Fibroblast of lung (primary cell): ENCODE results near the gene ITM2B. TPM values are rescaled to one million over a fixed set of nuclear protein-coding genes. Genes with fewer than 3 reads are reported as not detected.
A peak's percentile ranks its signal among the peaks of the same experiment; 100 is the strongest.

Source experiments
- DNase-seq, 2 donors: peaks; one replicate each; pipeline versions ENCODE4 v3.0.0 to v3.0.0-alpha.2; 2010; ENCODE audit warnings: low read depth in 2 of 2
- H2AFZ ChIP-seq: 2 replicates; pipeline ENCODE4 v1.5.1; 2012; ENCODE audit warnings: low read length, control low read depth, inconsistent platforms
- H3K27ac ChIP-seq: 2 replicates; pipeline ENCODE4 v1.5.1; 2011; ENCODE audit warnings: low read length, control low read depth; ENCODE audit not compliant: insufficient read depth
- H3K27me3 ChIP-seq: 2 replicates; pipeline ENCODE4 v1.5.1; 2011; ENCODE audit warnings: mild to moderate bottlenecking, low read length; ENCODE audit not compliant: control insufficient read depth, insufficient read depth
- H3K36me3 ChIP-seq: 2 replicates; pipeline ENCODE4 v1.5.1; 2011; ENCODE audit warnings: low read length; ENCODE audit not compliant: control insufficient read depth, insufficient read depth
- H3K4me1 ChIP-seq: 2 replicates; pipeline ENCODE4 v1.5.1; 2011; ENCODE audit warnings: low read length; ENCODE audit not compliant: control insufficient read depth, insufficient read depth; ENCODE audit errors: extremely low read depth
- H3K4me2 ChIP-seq: 2 replicates; pipeline ENCODE4 v1.5.1; 2011; ENCODE audit warnings: low read length, control low read depth; ENCODE audit not compliant: insufficient read depth; ENCODE audit errors: extremely low read depth
- H3K4me3 ChIP-seq, 4 experiments: fragments of 200-600 bp in 1 of 4; sonication (generic) in 1 of 4; replicated peaks in 1 of 4; 2 replicates each; pipeline ENCODE4 v1.5.1; 2011 to 2016; ENCODE audit warnings: low read length in 4 of 4, low read depth in 3 of 4, mild to moderate bottlenecking in 3 of 4, control low read depth in 2 of 4, inconsistent platforms in 1 of 4, mixed read lengths in 1 of 4; ENCODE audit not compliant: insufficient read depth in 1 of 4; ENCODE audit errors: control extremely low read depth in 1 of 4
- H3K79me2 ChIP-seq: 2 replicates; pipeline ENCODE4 v1.5.1; 2012; ENCODE audit warnings: mild to moderate bottlenecking, low read length, inconsistent platforms; ENCODE audit not compliant: control insufficient read depth, insufficient read depth
- H3K9ac ChIP-seq: 2 replicates; pipeline ENCODE4 v1.5.1; 2011; ENCODE audit warnings: mild to moderate bottlenecking, low read length, control low read depth; ENCODE audit not compliant: insufficient read depth
- H3K9me3 ChIP-seq: 2 replicates; pipeline ENCODE4 v1.5.1; 2012; ENCODE audit warnings: low read depth, low read length; ENCODE audit not compliant: control insufficient read depth, insufficient read depth
- H4K20me1 ChIP-seq: 2 replicates; pipeline ENCODE4 v1.5.1; 2011; ENCODE audit warnings: low read length; ENCODE audit not compliant: control insufficient read depth, insufficient read depth; ENCODE audit errors: extremely low read depth
- CTCF ChIP-seq, 2 donors: IDR thresholded peaks in 1 of 2; conservative IDR thresholded peaks in 1 of 2; 1 replicate in 1 of 2; 2 replicates in 1 of 2; pipeline ENCODE4 v1.5.1; 2011 to 2012; ENCODE audit warnings: low read length in 2 of 2, control low read depth in 1 of 2, inconsistent platforms in 1 of 2, low read depth in 1 of 2, mild to moderate bottlenecking in 1 of 2
- EZH2 ChIP-seq: IDR thresholded peaks from 2 replicates; pipeline ENCODE4 v1.5.1; 2012; ENCODE audit warnings: low read length, control low read depth, mild to moderate bottlenecking; ENCODE audit errors: missing control alignments
- polyA plus RNA-seq, 2 donors: library from polyadenylated mRNA; depleted of rRNA in 1 of 2; stranded (reverse) in 1 of 2; unstranded in 1 of 2; fragments of >200 nt; gene quantifications; 2 replicates each; pipeline ENCODE4 v1.2.1, GENCODE V29; 2011 to 2012; ENCODE audit warnings: missing spikeins in 1 of 2
- total RNA-seq: library from RNA; depleted of rRNA; stranded (reverse); fragments of >200 nt; gene quantifications from 2 replicates; pipeline ENCODE4 v1.2.1, GENCODE V29; 2014

ITM2B gene
- total and polyA plus RNA-seq, 2 donors (not counting 1 experiment from before 2014, with no cell fraction given): 117 to 645 TPM

- no peak for TF ChIP-seq EZH2
- no peak for TF ChIP-seq CTCF (conservative IDR thresholded peaks at IDR 0.05 in 1 of 2, IDR thresholded peaks at IDR 0.05 in 1 of 2; ENCODE audit: low read depth in 1 of 2, low read length in 2 of 2)
- no peaks in the 10 kb centered on the region for H3K79me2 ChIP-seq
Measured at GRCh38 chr13:48263196-48263595, 30.2 kb downstream of the ITM2B start.

DNA sequence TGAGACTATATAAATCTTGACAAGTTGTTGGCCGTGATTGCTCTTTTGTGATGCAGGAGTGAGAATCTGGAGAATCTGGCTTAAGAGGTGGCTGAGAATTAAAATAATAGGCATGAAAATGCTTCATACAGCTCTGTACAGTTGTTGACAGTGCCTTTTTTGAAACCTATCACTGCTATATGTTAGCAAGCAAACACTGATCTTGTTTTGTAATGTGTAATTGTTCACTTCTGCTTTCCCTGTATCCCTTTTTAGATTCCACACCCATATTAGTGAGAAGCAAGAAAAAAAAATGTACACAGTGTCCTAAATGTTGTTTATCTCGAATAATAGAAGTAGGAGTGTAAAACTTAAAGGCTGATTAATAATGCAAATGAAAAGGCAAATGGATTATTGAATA lies 31.1 kb downstream of the ITM2B start:
- H3K9ac ChIP-seq: no peak overlapping the region
- no peak overlapping the region for H3K4me3 ChIP-seq
- no peaks in the 10 kb centered on the region for H3K27me3 ChIP-seq
- H3K36me3 ChIP-seq: peaks cover 1% of the 10 kb centered on the region
- H2AFZ ChIP-seq: no peak overlapping the region
- H3K4me1 ChIP-seq: no peaks in the 10 kb centered on the region
- H3K9me3 ChIP-seq: no peaks in the 10 kb centered on the region
- TF ChIP-seq CTCF (conservative IDR thresholded peaks at IDR 0.05 in 1 of 2, IDR thresholded peaks at IDR 0.05 in 1 of 2; ENCODE audit: low read depth in 1 of 2, low read length in 2 of 2) (no peak), EZH2 (no peak)
- no peak overlapping the region for H3K4me2 ChIP-seq
- no peak overlapping the region for H3K27ac ChIP-seq
- no peak for DNase-seq
- H4K20me1 ChIP-seq: no peaks in the 10 kb centered on the region
- H3K79me2 ChIP-seq: no peaks in the 10 kb centered on the region

More at GRCh38 chr13:48263196-48263595, 30.2 kb downstream of the ITM2B start:
- DNase-seq: peak in 1 of 2 donors; percentile 6
- Histone ChIP-seq H3K9me3 (no peaks in the 10 kb centered on the region), H3K9ac (no peak overlapping the region), H3K27ac (no peak overlapping the region), H3K4me2 (no peak overlapping the region), H3K36me3 (peaks cover 1% of the 10 kb centered on the region), H3K4me1 (no peaks in the 10 kb centered on the region), H4K20me1 (no peaks in the 10 kb centered on the region), H3K27me3 (no peaks in the 10 kb centered on the region), H3K4me3 (no peak overlapping the region), H2AFZ (no peak overlapping the region)

- no peak for DNase-seq
- Histone ChIP-seq H3K4me3 (no peak overlapping the region), H3K27ac (no peak overlapping the region)
Measured at GRCh38 chr13:48265217-48265815, 32.3 kb downstream of the ITM2B start.

More at GRCh38 chr13:48265217-48265815, 32.3 kb downstream of the ITM2B start:
- TF ChIP-seq CTCF (conservative IDR thresholded peaks at IDR 0.05 in 1 of 2, IDR thresholded peaks at IDR 0.05 in 1 of 2; ENCODE audit: low read depth in 1 of 2, low read length in 2 of 2) (no peak), EZH2 (no peak)
- Histone ChIP-seq H3K36me3 (peaks cover 1% of the 10 kb centered on the region), H3K9ac (no peak overlapping the region), H3K9me3 (no peaks in the 10 kb centered on the region), H3K27me3 (no peaks in the 10 kb centered on the region), H3K4me2 (no peak overlapping the region), H4K20me1 (no peaks in the 10 kb centered on the region), H2AFZ (no peak overlapping the region), H3K79me2 (no peaks in the 10 kb centered on the region), H3K4me1 (no peaks in the 10 kb centered on the region)
